ENCODE results near the gene FBXL16.

Gene FBXL16

DNA sequence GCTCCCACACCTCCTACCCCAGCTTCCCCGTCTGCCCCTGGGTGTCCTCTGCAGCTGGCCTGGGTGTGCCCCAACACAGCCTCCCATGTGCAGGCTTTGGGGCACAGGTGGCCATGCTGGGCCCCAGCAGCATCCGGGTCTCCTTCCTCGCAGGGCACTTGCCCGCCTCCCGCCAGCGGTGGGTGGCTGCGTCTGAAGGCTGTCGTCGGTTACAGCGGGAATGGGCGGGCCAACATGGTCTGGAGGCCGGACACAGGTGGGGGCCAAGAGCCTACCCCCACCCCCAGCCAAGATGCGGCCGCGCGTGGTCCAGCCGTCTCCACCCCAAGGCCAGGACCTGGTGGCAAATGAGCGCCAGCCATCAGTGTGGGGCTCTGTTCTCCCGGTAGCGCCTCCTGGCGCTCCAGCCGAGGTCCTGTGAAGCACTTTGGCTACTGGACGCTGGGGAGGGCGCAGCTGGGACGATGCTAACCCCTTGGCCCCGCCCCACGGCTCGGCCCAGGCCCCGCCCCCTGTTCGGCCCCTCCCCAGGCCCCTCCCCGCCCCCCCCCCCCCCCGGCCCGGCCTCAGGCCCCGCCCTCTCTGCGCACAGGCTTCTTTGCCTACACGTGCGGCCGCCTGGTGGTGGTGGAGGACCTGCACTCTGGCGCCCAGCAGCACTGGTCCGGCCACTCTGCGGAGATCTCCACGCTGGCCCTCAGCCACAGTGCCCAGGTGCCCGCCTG is 45.0 kb downstream of the FBXL16 start:
- peak; percentile 58 for DNase-seq (ENCODE audit: low spot score)

GRCh38 chr16:660132-660458 is 45.5 kb downstream of the FBXL16 start:
- no peak for DNase-seq (ENCODE audit: low spot score)

DNA sequence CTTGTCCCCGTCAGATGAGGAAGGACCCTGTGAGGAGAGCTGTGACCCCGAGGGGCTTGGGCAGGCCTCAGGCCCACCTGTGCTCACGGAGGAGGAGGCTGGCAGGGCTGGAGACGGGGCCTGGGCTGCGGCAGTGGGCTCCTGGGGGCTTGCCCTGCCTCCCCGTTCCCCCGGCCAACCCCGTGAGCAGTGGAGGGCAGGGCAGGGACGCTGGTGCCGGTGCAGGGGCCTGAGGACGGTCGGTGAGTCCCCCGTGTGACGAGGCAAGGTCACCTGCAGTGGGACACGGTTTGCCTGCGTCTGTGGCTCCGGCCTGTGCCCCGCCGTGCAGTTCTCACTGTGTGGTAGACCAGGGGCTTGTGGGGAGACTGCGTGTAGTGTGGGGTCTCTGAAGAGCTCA is 46.0 kb downstream of the FBXL16 start:
- DNase-seq (ENCODE audit: low spot score), result no peak

DNA sequence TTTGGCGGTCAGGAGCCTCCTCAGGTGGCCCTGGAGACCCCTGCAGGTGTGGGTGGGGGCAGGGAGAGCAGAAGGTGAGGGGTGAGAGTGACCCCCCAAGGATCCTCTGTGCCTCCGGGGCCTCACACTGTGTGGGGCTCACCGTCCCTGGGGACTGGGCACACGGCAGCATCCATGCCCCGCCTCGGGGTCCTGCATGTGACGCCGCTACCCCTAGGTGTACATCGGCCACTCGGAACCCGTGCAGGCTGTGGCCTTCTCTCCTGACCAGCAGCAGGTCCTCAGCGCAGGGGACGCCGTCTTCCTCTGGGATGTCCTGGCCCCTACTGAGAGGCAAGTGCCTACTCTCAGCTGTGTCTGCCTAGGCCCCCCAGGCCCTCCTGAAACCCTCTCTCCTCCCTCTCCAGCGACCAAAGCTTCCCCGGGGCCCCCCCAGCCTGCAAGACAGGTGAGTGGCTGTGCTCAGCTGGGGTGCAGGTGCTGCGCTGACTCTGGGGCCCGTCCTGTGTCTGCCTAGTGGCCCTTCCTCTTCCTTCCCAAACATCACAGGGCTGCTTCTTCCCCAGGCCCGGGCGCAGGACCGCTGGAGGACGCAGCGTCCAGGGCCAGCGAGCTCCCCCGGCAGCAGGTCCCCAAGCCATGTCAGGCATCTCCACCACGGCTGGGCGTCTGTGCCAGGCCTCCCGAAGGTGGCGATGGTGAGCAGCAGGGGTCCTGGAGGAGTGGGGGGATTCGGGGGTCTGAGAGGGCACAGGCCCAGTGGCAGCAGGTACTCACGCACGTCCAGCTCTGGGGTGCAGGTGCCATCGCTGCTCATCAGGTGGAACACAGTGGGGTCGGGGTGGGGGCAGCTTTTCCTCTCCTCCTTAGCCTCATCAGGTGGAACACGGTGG is 46.7 kb downstream of the FBXL16 start:
- DNase-seq (ENCODE audit: low spot score), result no peak

DNA sequence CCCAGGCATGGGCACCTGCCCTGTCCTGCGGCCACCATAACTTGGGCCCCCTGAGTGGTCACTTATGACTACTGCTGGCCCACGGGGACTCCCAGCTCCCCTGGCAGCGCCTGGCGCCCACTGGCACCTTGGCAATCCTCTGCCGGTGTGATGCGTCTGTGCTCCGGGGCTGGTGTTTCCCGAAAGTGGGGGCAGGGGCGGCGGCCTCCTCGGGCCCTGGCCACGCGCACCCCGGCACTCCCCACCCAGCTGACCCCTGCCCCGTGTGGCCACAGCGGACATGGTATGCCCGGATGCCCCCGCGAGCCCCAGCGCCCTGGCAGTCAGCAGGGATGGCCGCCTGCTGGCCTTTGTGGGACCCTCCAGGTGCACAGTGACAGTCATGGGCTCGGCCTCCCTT is 48.1 kb downstream of the FBXL16 start:
- no peak for DNase-seq (ENCODE audit: low spot score)

DNA sequence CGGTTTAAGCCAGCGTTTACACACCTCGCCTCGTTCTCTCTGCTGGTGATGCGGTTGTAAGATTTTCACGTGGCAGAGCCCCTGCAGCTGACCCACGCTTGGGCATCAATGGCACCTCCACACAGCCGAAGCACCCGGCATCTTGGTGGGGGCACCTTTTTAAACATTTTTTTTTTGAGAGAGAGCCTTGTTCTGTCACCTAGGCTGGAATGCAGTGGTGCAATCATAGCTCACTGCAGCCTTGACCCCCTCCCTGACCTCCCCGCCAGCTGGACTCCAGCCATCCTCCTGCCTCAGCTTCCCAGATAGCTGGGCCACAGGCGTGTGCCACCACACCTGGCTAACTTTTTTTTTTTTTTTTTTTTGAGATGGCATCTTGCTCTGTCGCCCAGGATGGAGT is 51.6 kb downstream of the FBXL16 start:
- no peak for DNase-seq (ENCODE audit: low spot score)

DNA sequence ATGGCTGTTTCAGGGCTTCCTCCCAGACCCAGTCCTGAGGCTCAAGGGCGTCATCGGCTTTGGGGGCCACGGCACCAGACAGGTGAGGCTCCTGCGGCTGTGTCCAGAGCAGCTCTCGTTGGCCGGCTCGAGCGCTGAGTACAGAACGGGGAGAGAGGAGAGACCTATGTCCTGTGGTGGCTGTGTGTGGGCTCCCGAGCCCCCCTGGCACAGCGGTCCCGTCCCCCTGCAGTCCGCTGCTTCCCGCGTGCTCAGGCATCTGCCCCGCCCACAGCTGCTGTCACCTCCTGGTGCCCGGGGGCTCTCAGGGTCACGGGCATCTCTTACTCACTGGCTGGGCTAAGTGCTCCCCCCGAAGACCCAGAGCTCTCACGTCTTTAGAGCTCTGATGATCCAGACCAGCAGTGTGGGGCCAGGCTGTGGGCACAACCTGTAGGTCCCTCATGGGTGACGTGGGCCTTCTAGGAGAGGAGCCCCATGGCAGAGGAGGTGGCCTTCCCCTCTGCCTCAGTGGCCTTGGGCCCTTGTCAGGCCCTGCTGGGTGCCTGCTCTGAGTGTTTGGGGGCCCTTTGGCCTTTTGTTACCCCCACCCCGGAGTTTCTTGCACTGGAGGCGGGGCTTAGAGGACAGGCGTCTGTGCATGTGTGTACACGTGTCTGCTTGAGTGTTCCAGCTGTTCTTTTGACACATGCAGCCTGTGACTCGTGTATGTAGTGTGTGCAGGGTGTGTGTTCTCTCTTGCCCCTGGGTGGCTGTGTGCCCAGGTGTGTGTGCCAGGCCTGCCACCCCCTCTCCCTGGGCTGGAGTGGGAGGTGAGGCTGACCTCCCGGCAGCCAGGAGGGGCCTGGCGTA is 52.9 kb downstream of the FBXL16 start:
- DNase-seq (ENCODE audit: low spot score), result no peak

DNA sequence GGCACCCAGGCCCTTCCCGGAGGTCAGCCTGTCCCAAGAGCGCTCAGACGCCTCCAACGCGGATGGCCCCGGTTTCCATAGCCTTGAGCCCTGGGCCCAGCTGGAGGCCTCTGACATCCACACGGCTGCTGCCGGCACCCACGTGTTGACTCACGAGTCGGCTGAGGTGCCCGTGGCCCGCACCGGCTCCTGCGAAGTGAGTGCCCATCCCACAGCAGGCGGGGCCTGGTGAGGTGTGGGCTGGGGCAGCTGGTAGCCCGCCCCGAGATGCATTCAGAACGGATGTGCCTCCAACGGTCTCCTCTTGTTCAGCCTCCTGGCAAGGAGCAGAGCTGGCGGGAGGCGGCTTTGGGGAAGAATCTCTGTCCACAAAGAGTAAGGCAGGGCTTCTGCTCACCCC is 53.8 kb downstream of the FBXL16 start:
- DNase-seq (ENCODE audit: low spot score), result no peak

GRCh38 chr16:649631-650030 is 56.0 kb downstream of the FBXL16 start:
- no peak for DNase-seq (ENCODE audit: low spot score)

DNA sequence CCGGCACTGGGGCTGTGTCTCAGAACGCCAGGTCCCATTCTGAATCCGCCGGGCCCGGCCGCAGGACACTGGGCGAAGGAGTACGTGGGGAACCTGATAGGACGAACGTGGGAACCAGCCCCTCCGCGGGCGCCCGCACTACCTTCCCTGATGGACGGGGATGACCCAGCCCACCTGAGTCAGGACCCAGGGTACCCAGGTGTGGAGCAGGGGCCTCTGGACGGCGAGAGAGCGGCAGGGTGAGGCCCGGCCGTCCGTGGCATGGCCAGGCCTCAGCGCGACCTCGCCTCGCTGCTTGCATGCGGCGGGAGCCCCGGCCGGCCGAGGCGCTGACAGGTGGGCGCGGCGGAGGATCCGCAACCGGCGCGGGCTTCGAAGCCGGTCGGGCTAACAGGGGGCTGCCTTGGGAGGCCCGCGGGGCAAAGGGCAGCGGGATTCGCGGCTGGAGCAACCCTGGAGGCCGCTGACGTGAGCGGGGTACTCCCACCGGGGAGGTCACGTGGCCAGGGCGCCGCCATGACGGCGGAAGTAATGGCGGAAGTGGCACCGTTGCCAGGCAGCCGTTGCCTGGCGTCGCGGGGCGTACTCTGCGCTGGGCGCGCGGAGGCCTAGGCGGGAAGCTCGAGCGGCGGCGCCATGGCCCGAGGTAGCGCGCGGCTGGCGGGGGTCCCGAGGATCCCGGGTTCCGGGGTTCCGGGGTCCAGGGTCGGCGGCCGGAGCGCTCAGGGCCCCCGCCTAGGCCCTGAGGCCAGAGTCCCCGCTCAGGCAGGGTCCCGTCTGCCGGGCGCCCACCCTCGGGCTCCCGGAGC is 56.6 kb downstream of the FBXL16 start, which contains the start of gene WDR90:
Gene WDR90, plus strand, starts transcription at position 585 of the 809 bp plus-strand sequence. Its CDS starts 52 bp downstream, at position 637.
- peak; percentile 89 for DNase-seq (ENCODE audit: low spot score)

DNA sequence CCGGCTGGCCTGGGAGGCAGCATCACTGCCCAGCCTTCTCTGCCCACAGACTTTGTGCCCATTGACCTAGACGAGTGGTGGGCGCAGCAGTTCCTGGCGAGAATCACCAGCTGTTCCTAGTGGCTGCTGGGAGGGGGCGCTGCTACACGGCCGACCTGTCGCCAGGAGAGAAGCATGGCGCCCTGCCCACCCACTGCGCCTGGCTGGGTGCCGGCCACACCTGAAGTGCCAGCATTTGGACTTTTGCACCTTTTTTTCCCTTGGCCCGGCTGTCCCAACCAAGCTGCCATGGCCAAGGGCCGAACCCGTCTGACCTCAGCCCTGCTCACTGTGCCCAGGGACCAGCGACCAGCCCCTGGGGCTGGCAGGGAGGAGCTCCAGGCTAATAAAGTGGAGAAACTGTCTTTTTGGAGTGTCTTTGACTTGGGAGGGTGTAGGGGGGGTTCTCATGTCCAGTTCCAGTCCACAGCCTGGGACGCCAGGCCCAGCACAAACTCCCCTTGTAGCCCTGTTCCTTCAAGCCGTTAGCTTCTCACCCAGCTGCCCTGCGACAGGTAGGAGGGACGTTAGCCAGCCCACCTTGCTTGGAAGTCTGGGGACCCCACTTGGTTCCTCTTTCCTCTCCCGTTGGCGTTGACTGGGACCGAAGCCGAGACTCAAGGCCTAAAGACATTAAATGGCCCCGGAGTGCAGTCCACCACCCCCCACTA is 57.4 kb downstream of the FBXL16 start:
- peak; percentile 74 for DNase-seq (ENCODE audit: low spot score)

- DNase-seq (ENCODE audit: low spot score), result no peak
These were observed 58.3 kb downstream of the FBXL16 start for GRCh38 chr16:647173-647902.

GRCh38 chr16:646679-647172 is 58.9 kb downstream of the FBXL16 start:
- DNase-seq (ENCODE audit: low spot score), result no peak

DNA sequence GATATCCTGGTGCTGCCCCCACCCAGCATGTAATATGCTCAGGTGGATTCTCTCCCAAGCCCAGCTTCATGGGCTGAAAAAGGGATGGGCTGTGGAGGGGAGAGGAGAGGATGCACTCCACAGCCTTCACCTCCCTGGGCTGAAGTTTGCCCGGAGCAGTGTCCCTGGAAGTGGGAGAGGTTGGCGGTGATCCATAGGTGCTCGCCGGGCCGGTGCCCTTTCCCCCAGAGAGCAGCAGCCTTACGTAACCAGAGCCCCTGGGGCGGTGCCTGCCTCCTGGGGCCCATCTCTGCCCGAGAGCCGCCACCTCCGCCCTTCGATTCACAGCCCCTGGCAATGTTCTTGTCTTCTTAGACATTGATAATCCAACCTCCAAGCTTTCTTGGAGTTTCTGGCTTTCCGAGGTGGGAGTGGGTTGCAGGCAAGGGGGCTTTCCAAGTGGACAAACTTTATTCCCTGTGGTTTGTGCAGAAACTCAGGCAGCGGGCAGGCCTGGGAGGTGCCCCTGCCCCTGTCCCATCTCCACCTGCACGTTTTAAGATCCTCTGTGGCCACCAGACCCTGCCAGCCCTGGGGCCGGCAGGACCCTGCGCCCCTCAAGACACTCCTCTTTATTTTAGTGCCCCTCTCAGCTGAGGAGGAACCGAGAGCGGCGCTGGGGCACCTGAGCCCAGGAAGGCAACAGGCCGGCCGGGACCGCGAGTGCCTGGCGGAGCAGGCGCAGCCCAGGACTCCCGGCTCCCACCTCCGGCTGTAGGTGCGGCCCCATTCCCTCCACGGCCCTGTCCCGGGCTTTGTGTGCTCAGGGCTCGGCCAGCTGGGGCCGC is 59.5 kb downstream of the FBXL16 start:
- DNase-seq (ENCODE audit: low spot score), result no peak

DNA sequence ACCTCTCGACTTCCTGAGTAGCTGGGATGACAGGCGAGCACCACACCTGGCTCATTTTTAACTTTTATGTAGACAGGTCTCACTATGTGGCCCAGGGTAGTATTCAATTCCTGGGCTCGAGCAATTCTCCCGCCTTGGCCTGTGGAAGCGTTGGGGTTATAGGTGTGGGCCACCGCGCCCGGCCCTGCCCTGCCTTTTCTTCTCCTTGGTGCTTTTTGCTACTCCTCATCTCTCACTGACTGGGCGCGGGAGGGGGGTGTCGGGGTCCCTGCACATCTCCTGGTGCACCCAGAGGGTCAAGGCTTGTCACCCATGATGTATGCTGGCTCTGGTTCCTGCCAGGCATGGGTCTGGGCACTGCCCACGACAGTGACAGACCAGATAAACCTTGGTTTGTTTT is 61.0 kb downstream of the FBXL16 start:
- DNase-seq (ENCODE audit: low spot score), result no peak

DNA sequence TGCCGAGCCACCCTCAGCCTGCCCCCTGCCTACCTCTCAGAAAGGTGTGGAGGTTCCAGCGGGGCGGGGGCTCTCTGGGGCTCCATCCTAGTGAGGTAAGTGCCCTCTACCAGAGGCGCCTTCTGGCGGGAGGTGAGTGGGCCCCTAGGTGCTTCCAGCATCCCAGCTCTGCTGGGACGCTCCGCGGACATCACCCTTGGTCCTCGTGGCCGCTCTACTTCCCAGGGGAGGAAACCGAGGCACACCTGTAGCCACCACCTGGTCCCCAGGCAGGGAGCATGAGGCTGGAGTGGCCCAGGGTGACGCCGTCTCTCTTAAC is 62.6 kb downstream of the FBXL16 start:
- no peak for DNase-seq (ENCODE audit: low spot score)

All from SW480 (cell line).